K562 (cell line): ENCODE data around the gene RUVBL2. TPM values are rescaled to one million over a fixed set of nuclear protein-coding genes. Genes with fewer than 3 reads are reported as not detected.
A peak's percentile ranks its signal among the peaks of the same experiment; 100 is the strongest.

ENCODE experiments used
- BHLHE40 ChIP-seq: IDR thresholded peaks from 2 replicates; pipeline ENCODE4 v1.6.1; 2011; ENCODE audit warnings: low read length, improper control_type of control experiment
- CTBP1 ChIP-seq: fragments of 450-650 bp; IDR thresholded peaks from 2 replicates; pipeline ENCODE4 v1.6.1; 2016; ENCODE audit warnings: borderline replicate concordance
- DEAF1 ChIP-seq: fragments of 450-650 bp; formaldehyde crosslinking; IDR thresholded peaks from 2 replicates; pipeline ENCODE4 v1.4.0; 2020; ENCODE audit warnings: mild to moderate bottlenecking, moderate library complexity
- GABPA ChIP-seq: fragments of 200-800 bp; sonication (Bioruptor generic); conservative IDR thresholded peaks from 2 replicates; pipeline ENCODE4 v1.6.1; 2016; ENCODE audit warnings: low read depth, missing genetic modification characterization, missing compliant biosample characterization
- JUN ChIP-seq, 2 experiments: sonication (generic) in 1 of 2; formaldehyde crosslinking in 1 of 2; IDR thresholded peaks; 2 replicates each; pipeline versions ENCODE4 v1.6.1 to v1.8.0; 2012 to 2022; ENCODE audit warnings: borderline replicate concordance in 2 of 2, mild to moderate bottlenecking in 2 of 2, improper control_type of control experiment in 1 of 2, low read depth in 1 of 2, low read length in 1 of 2, missing genetic modification reagents in 1 of 2
- RAD21 ChIP-seq, 2 experiments: fragments of 250-450 bp in 1 of 2; fragments of 450-650 bp in 1 of 2; sonication (Bioruptor Pico) in 1 of 2; formaldehyde crosslinking in 1 of 2; IDR thresholded peaks in 1 of 2; conservative IDR thresholded peaks in 1 of 2; 2 replicates each; pipeline versions ENCODE4 v1.4.0 to v1.8.0; 2020 to 2022; ENCODE audit warnings: mild to moderate bottlenecking in 2 of 2, moderate library complexity in 1 of 2
- RFX7 ChIP-seq: fragments of 250-450 bp; sonication (Bioruptor Pico); IDR thresholded peaks from 2 replicates; pipeline ENCODE4 v1.5.1; 2021; ENCODE audit warnings: mild to moderate bottlenecking
- SAFB ChIP-seq: fragments of 200-400 bp; formaldehyde crosslinking; IDR thresholded peaks from 2 replicates; pipeline ENCODE4 v1.6.1; 2017; ENCODE audit warnings: low read depth, low read length, borderline replicate concordance
- SPI1 ChIP-seq: IDR thresholded peaks from 2 replicates; pipeline ENCODE4 v1.6.1; 2011; ENCODE audit warnings: low read depth, low read length, control low read depth, borderline replicate concordance
- TEAD4 ChIP-seq, 2 experiments: sonication (generic) in 1 of 2; formaldehyde crosslinking in 1 of 2; IDR thresholded peaks; 2 replicates each; pipeline versions ENCODE4 v1.6.1 to v1.8.0; 2012 to 2022; ENCODE audit warnings: borderline replicate concordance in 1 of 2, inconsistent platforms in 1 of 2, low read length in 1 of 2, mild to moderate bottlenecking in 1 of 2, missing genetic modification reagents in 1 of 2
- VEZF1 ChIP-seq: fragments of 200-800 bp; sonication (Bioruptor generic); IDR thresholded peaks from 2 replicates; pipeline ENCODE4 v1.6.1; 2017; ENCODE audit warnings: missing genetic modification characterization, missing compliant biosample characterization
- ZNF592 ChIP-seq: fragments of 450-650 bp; IDR thresholded peaks from 2 replicates; pipeline ENCODE4 v1.6.1; 2017; ENCODE audit warnings: antibody characterized with exemption, mild to moderate bottlenecking
- polyA plus RNA-seq, 8 experiments: library from polyadenylated mRNA; depleted of rRNA in 4 of 8; stranded (reverse) in 5 of 8; unstranded in 3 of 8; fragments of >200 nt; fragmentation: Nextera tagmentation in 2 of 8; fragmentation: Illumina TruSeq in 1 of 8; extraction: Ambion mirVana in 2 of 8; extraction: Trizol in 1 of 8; gene quantifications; 2 replicates each; pipeline versions ENCODE4 v1.2.1 to v1.2.3, GENCODE V29; 2011 to 2014; ENCODE audit warnings: inconsistent platforms in 1 of 8, missing spikeins in 1 of 8
- total RNA-seq, 7 experiments: library from RNA; depleted of rRNA in 6 of 7; stranded (reverse); fragments of >200 nt in 6 of 7; fragmentation: Illumina TruSeq in 2 of 7; extraction: Trizol in 2 of 7; gene quantifications; 2 replicates each; pipeline versions ENCODE4 v1.2.1 to v1.2.3, GENCODE V29; 2011 to 2021; ENCODE audit warnings: low replicate concordance in 1 of 7

Gene RUVBL2
- total and polyA plus RNA-seq, 9 of the 15 experiments (the other 6 are each of a cell fraction or from before 2014, with no cell fraction given), result 71.4 to 453 (median 237) TPM

GRCh38 chr19:48970923-48971395, 22.7 kb upstream of the RUVBL2 start (continued):
- TF ChIP-seq ZNF592, result peak; percentile 42
- TF ChIP-seq GABPA, result no peak
- TF ChIP-seq VEZF1 (CRISPR knock-in tag), result peak; percentile 21; the same call in 1 of the 2 replicates
- TF ChIP-seq JUN (IDR thresholded peaks at IDR 0.05; ENCODE audit: borderline replicate concordance, low read depth, low read length), result 0 out of 2 replicates have a peak, but pooled peaks have one; percentile 7
- TF ChIP-seq JUN (CRISPR knock-in tag; IDR thresholded peaks at IDR 0.05; ENCODE audit: borderline replicate concordance), result no peak
- TF ChIP-seq TEAD4 (IDR thresholded peaks at IDR 0.05; ENCODE audit: low read length), result peak; percentile 7; the same call in 1 of the 2 replicates
- no peak for TF ChIP-seq TEAD4 (CRISPR knock-in tag; IDR thresholded peaks at IDR 0.05; ENCODE audit: borderline replicate concordance)
- no peak for TF ChIP-seq RFX7 (CRISPR knock-in tag)
- peak; percentile 92 to 96 for TF ChIP-seq RAD21 (CRISPR knock-in tag; conservative IDR thresholded peaks at IDR 0.05 in 1 of 2, IDR thresholded peaks at IDR 0.05 in 1 of 2)
- TF ChIP-seq DEAF1 (CRISPR knock-in tag), result peak; percentile 82
- TF ChIP-seq SAFB, result no peak
- TF ChIP-seq SPI1, result peak; percentile 83
- TF ChIP-seq BHLHE40, result peak; percentile 67
- peak; percentile 58; the same call in 1 of the 2 replicates for TF ChIP-seq CTBP1
